Epithelial cell of esophagus (primary cell): ENCODE measurements around the gene VEPH1.

Source experiments
- DNase-seq: peaks from one replicate; pipeline ENCODE4 v3.0.0; 2010; ENCODE audit warnings: low read depth
- H3K4me3 ChIP-seq: 2 replicates; pipeline ENCODE4 v1.5.1; 2011; ENCODE audit warnings: mild to moderate bottlenecking, low read length, control low read depth
- TF ChIP-seq, protein P1 (sequence below): IDR thresholded peaks from 2 replicates; pipeline ENCODE4 v1.5.1; 2011; ENCODE audit warnings: low read depth, mild to moderate bottlenecking, low read length, control low read depth, inconsistent platforms; ENCODE audit not compliant: insufficient read depth; ENCODE audit errors: missing control alignments

The VEPH1 gene

GRCh38 chr3:157513585-157513984 lies 10.4 kb upstream of the VEPH1 start:
- DNase-seq: no peak
- TF ChIP-seq, protein P1, sequence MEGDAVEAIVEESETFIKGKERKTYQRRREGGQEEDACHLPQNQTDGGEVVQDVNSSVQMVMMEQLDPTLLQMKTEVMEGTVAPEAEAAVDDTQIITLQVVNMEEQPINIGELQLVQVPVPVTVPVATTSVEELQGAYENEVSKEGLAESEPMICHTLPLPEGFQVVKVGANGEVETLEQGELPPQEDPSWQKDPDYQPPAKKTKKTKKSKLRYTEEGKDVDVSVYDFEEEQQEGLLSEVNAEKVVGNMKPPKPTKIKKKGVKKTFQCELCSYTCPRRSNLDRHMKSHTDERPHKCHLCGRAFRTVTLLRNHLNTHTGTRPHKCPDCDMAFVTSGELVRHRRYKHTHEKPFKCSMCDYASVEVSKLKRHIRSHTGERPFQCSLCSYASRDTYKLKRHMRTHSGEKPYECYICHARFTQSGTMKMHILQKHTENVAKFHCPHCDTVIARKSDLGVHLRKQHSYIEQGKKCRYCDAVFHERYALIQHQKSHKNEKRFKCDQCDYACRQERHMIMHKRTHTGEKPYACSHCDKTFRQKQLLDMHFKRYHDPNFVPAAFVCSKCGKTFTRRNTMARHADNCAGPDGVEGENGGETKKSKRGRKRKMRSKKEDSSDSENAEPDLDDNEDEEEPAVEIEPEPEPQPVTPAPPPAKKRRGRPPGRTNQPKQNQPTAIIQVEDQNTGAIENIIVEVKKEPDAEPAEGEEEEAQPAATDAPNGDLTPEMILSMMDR: no peak
- no peak overlapping the region for H3K4me3 ChIP-seq

- no peak overlapping the region for H3K4me3 ChIP-seq
- TF ChIP-seq, protein P1: no peak
- no peak for DNase-seq
Observed at GRCh38 chr3:157512534-157512933, 9.3 kb upstream of the VEPH1 start.

DNA sequence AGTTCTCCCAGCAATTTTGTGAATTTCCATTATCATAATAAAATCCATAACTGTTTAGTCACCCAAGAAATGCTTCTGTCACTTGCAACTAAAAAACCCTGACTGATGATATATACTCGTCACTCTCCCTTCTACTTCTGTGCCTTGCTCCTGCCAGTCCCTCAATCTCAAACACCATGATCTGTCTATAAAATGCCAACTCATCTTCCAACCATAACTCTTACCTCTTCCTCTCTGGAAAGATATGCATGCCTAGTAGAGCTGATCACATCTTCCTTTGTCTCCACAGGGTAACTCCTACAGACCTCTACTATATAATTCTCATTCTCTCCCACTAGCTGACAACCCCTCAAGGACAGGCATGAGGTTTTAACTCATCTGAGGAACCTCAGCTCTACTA lies 5.2 kb upstream of the VEPH1 start:
- TF ChIP-seq, protein P1: no peak
- DNase-seq: no peak
- H3K4me3 ChIP-seq: no peak overlapping the region

DNA sequence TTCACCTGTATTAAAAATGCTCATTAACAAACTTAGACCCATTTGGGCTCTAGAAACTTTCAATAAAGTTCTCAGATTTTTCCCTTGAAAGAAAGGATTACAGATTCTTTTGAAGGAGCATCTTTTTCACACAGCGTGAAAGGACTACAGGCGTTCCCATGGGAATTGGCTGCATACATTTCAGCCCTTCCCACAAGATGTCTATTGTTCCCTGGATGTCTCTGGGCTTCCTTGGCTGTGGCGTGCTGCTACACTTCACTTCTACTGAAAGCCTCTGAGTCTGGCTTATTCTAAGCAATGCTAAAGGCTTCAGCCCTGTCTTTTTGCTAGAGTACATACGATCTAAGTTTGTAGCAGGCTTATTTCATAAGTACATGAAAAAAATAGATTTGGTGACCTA lies 1.4 kb downstream of the VEPH1 start:
- H3K4me3 ChIP-seq: no peak overlapping the region
- TF ChIP-seq, protein P1: no peak
- DNase-seq: no peak

DNA sequence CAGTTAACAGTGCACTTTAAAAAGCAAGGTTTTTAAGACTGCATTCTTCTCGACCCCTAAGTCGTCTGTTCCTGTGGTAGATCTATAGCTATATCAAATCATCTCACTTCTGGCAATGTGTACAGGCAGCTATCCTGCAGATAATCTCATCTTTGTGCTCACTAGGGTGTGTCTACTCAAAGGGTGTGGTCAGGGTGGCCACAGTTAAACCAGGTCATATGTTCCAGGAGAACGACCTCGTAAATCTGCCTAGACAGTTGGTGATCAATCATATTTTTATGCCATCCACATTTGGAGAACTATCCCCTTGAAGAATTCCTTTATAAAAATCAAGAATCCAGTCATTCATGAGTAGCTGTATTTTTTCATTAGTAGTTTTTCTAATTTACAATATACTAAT lies 3.0 kb downstream of the VEPH1 start:
- no peak overlapping the region for H3K4me3 ChIP-seq

DNA sequence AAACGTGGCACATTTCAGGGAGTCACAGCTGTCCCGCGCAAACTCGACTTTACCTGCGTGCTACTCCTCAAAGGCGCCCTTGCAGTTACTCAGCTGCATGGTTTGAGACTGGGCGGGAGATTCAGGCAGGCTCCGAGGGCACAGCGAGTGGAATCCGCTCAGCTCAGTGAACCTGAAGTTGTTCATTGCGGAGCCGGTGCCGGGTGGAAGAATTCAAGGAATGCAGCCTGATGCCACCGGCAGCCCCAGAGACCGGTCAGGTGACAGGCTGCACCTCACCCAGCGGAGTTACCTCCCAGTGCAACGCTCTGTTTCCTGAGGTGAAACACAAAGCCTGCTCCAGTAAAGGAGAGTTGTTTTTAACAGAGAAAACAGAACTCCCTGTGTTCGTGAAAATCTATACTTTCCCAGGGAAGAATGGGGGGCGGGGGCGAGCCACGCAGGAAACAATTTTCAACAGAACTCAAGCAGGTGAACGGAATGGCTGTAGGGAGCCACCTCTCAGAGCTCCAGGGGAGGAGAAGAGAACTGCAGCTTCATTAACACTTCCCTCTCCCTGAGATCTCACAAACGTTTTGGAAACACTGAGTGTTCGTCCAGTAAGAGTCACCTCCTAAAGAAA lies 3.8 kb downstream of the VEPH1 start:
- H3K4me3 ChIP-seq: peak overlapping the region; percentile 24
- TF ChIP-seq, protein P1: peak; percentile 29
- DNase-seq: peak; percentile 61

More for the DNA sequence above, 3.0 kb downstream of the VEPH1 start:
- DNase-seq: no peak
- TF ChIP-seq, protein P1: no peak

DNA sequence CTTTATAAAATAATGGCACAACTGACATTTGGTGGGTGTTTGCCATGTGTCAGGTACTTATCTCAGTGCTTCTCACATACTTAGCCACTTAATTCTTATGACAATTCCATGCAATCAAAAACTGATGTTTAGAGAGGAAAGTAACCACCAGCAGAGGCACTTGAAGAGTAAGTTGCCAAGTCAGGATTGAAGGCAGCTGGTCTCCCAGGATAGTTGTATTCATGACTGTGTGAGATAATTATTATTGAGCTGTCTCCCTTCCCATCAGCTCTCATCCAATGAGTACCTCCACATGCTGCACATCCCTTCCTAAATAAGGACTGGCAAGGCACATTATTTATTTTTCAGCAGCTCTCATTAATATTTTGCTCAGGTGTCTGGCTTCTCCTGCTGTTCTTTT lies 4.8 kb downstream of the VEPH1 start:
- TF ChIP-seq, protein P1: no peak
- H3K4me3 ChIP-seq: no peak overlapping the region
- no peak for DNase-seq
